HepG2 (cell line): ENCODE measurements around the gene ZIC3. TPM values are rescaled to one million over a fixed set of nuclear protein-coding genes. Genes with fewer than 3 reads are reported as not detected.

Source experiments
- ATAC-seq: fragments of 200-7000 bp; cut with Tn5 transposase; 3 replicates; pipeline ENCODE4 v1.9.1; 2020; ENCODE audit warnings: mild to moderate bottlenecking, moderate library complexity
- BruUV-seq: library from RNA; stranded (reverse); fragments of 400-500 nt; replicated peaks from 2 replicates; lab custom pipeline; 2021; lab: Mats Ljungman, UMichigan
- CTCF ChIA-PET: fragments of 300-600 bp; formaldehyde crosslinking; extraction: SDS; loops from one replicate; lab custom pipeline; 2021; ENCODE audit warnings: low total read pairs, inconsistent platforms, low intra/inter-chr PET ratio; lab: Yijun Ruan, JAX
- POLR2A ChIA-PET: fragments of 350-600 bp; sonication (Branson Sonifier 250); formaldehyde crosslinking; loops from one replicate; lab custom pipeline; 2020; ENCODE audit warnings: antibody characterized with exemption, inconsistent platforms; lab: Yijun Ruan, JAX
- DNase-seq: peaks from one replicate; pipeline ENCODE4 v3.0.0-alpha.2; 2015; ENCODE audit warnings: low spot score
- FAIRE-seq: peaks from 3 replicates; lab custom pipeline; 2011; peaks lifted over from hg19 to GRCh38; lab: Jason Lieb, UNC
- H2AFZ ChIP-seq: one replicate; pipeline ENCODE4 v1.6.1; 2011; ENCODE audit warnings: low read length, inconsistent platforms
- H3K27ac ChIP-seq: fragments of 300-600 bp; 3 replicates; pipeline ENCODE4 v1.8.0; 2011; ENCODE audit warnings: mixed run types, mild to moderate bottlenecking, mixed read lengths, low read length, inconsistent platforms; ENCODE audit not compliant: insufficient read depth; ENCODE audit errors: extremely low read length
- H3K27me3 ChIP-seq, 2 experiments: fragments of 200-600 bp in 1 of 2; 2 replicates in 1 of 2; 3 replicates in 1 of 2; pipeline versions ENCODE4 v1.6.0 to v1.8.0; 2011; ENCODE audit warnings: low read length in 2 of 2, mild to moderate bottlenecking in 2 of 2, moderate library complexity in 2 of 2, inconsistent platforms in 1 of 2; ENCODE audit not compliant: insufficient read depth in 2 of 2, control insufficient read depth in 1 of 2
- H3K36me3 ChIP-seq, 2 experiments: fragments of 200-600 bp in 1 of 2; replicated peaks in 1 of 2; 2 replicates in 1 of 2; 3 replicates in 1 of 2; pipeline versions ENCODE4 v1.5.1 to v1.8.0; 2011; ENCODE audit warnings: low read length in 2 of 2, inconsistent platforms in 1 of 2; ENCODE audit not compliant: insufficient read depth in 2 of 2, control insufficient read depth in 1 of 2
- H3K4me1 ChIP-seq: 2 replicates; pipeline ENCODE4 v1.5.1; 2012; ENCODE audit warnings: low read length, inconsistent platforms; ENCODE audit not compliant: insufficient read depth
- H3K4me2 ChIP-seq: 2 replicates; pipeline ENCODE4 v1.6.0; 2011; ENCODE audit warnings: low read depth, low read length, inconsistent platforms
- H3K4me3 ChIP-seq, 3 experiments: fragments of 200-600 bp in 1 of 3; sonication (generic), shearing (Covaris generic) in 1 of 3; replicated peaks in 1 of 3; 2 replicates each; pipeline ENCODE4 v1.5.1; 2011 to 2016; ENCODE audit warnings: low read length in 3 of 3, inconsistent platforms in 2 of 3, low read depth in 2 of 3, mild to moderate bottlenecking in 2 of 3, control low read depth in 1 of 3, mixed read lengths in 1 of 3; ENCODE audit not compliant: insufficient read depth in 1 of 3
- H3K79me2 ChIP-seq: one replicate; pipeline ENCODE4 v1.6.1; 2011; ENCODE audit warnings: low read length, inconsistent platforms; ENCODE audit not compliant: insufficient read depth
- H3K9ac ChIP-seq: 2 replicates; pipeline ENCODE4 v1.6.0; 2011; ENCODE audit warnings: mild to moderate bottlenecking, low read depth, low read length, inconsistent platforms; ENCODE audit not compliant: insufficient read depth
- H3K9me3 ChIP-seq: 2 replicates; pipeline ENCODE4 v1.5.1; 2012; ENCODE audit warnings: mild to moderate bottlenecking, low read length
- H4K20me1 ChIP-seq: 2 replicates; pipeline ENCODE4 v1.6.0; 2011; ENCODE audit warnings: inconsistent platforms, mild to moderate bottlenecking, low read length, moderate library complexity; ENCODE audit not compliant: insufficient read depth
- BATF2 ChIP-seq: sonication (generic); formaldehyde crosslinking; IDR thresholded peaks from 2 replicates; pipeline ENCODE4 v1.8.0; 2022; ENCODE audit warnings: mild to moderate bottlenecking, missing genetic modification reagents, moderate library complexity
- FOXP1 ChIP-seq, 2 experiments: fragments of 450-650 bp in 1 of 2; IDR thresholded peaks; 2 replicates each; pipeline ENCODE4 v1.6.1; 2017 to 2018; ENCODE audit warnings: antibody characterized with exemption in 1 of 2
- GABPB1 ChIP-seq: IDR thresholded peaks from 2 replicates; pipeline ENCODE4 v1.6.1; 2016; ENCODE audit warnings: mild to moderate bottlenecking, missing genetic modification reagents, moderate library complexity, missing compliant biosample characterization
- GATA4 ChIP-seq: sonication (generic); IDR thresholded peaks from 2 replicates; pipeline ENCODE4 v1.6.1; 2016; ENCODE audit warnings: antibody characterized with exemption, low read depth, borderline replicate concordance
- GATAD2A ChIP-seq: IDR thresholded peaks from 2 replicates; pipeline ENCODE4 v1.6.1; 2016
- HCFC1 ChIP-seq: fragments of 150-350 bp; IDR thresholded peaks from 2 replicates; pipeline ENCODE4 v1.6.1; 2014; ENCODE audit warnings: low read depth, low read length
- HOXA5 ChIP-seq: sonication (generic); formaldehyde crosslinking; IDR thresholded peaks from 2 replicates; pipeline ENCODE4 v1.4.0; 2020; ENCODE audit warnings: missing genetic modification reagents
- JUN ChIP-seq: sonication (generic); formaldehyde crosslinking; IDR thresholded peaks from 2 replicates; pipeline ENCODE4 v1.4.0; 2020; ENCODE audit warnings: mild to moderate bottlenecking, missing genetic modification reagents
- KLF6 ChIP-seq: IDR thresholded peaks from 2 replicates; pipeline ENCODE4 v1.8.0; 2016; ENCODE audit warnings: missing biosample characterization, missing genetic modification reagents
- RAD51 ChIP-seq: fragments of 450-650 bp; IDR thresholded peaks from 2 replicates; pipeline ENCODE4 v1.6.1; 2016; ENCODE audit warnings: borderline replicate concordance
- RBM39 ChIP-seq: fragments of 200-400 bp; formaldehyde crosslinking; IDR thresholded peaks from one replicate; pipeline ENCODE4 v1.6.1; 2018; ENCODE audit warnings: antibody characterized with exemption, mild to moderate bottlenecking, low read depth, low read length; ENCODE audit not compliant: poor library complexity, severe bottlenecking
- SCMH1 ChIP-seq: sonication (generic); formaldehyde crosslinking; IDR thresholded peaks from 2 replicates; pipeline ENCODE4 v1.9.0; 2021; ENCODE audit warnings: missing genetic modification reagents, mild to moderate bottlenecking, borderline replicate concordance
- SMC3 ChIP-seq: IDR thresholded peaks from 2 replicates; pipeline ENCODE4 v1.6.1; 2011; ENCODE audit warnings: low read length, improper control_type of control experiment
- YEATS4 ChIP-seq: sonication (generic); formaldehyde crosslinking; IDR thresholded peaks from 2 replicates; pipeline ENCODE4 v1.4.0; 2020; ENCODE audit warnings: missing genetic modification reagents, borderline replicate concordance
- ZC3H13 ChIP-seq: sonication (generic); formaldehyde crosslinking; IDR thresholded peaks from 2 replicates; pipeline ENCODE4 v1.8.1; 2023; ENCODE audit warnings: mild to moderate bottlenecking, missing genetic modification reagents, moderate library complexity
- ZNF33B ChIP-seq: sonication (generic); formaldehyde crosslinking; IDR thresholded peaks from 2 replicates; pipeline ENCODE4 v1.5.1; 2020; ENCODE audit warnings: mild to moderate bottlenecking, missing genetic modification reagents
- ZNF790 ChIP-seq: sonication (generic); formaldehyde crosslinking; IDR thresholded peaks from 2 replicates; pipeline ENCODE4 v1.8.0; 2022; ENCODE audit warnings: missing genetic modification reagents, mild to moderate bottlenecking, borderline replicate concordance
- ZNF883 ChIP-seq: sonication (generic); formaldehyde crosslinking; IDR thresholded peaks from 2 replicates; pipeline ENCODE4 v1.5.1; 2020; ENCODE audit warnings: mild to moderate bottlenecking, missing genetic modification reagents; ENCODE audit errors: not compliant biosample characterization
- WGBS: methylation state at CpG from one replicate; pipeline ENCODE4 v1.1.6; 2017; ENCODE audit warnings: low lambda C conversion rate; 5-methylcytosine and 5-hydroxymethylcytosine counted together
- in situ Hi-C: cut with HindIII; loops from 2 replicates; pipeline ENCODE4 v1.10.0; 2017; ENCODE audit warnings: low pct_unique_long_range_greater_than_20kb; ENCODE audit not compliant: extremely low pct_ligation_motif_present
- intact Hi-C: fragments of 100-400 bp; cut with micrococcal nuclease; formaldehyde crosslinking; loops from one replicate; pipeline ENCODE4 v1.10.0; 2022; ENCODE audit not compliant: unreplicated experiment
- polyA plus RNA-seq, 8 experiments: library from polyadenylated mRNA; depleted of rRNA in 3 of 8; stranded (reverse) in 7 of 8; unstranded in 1 of 8; fragments of >200 nt; fragmentation: Illumina TruSeq in 4 of 8; extraction: Trizol in 4 of 8; gene quantifications; 2 replicates each; pipeline versions ENCODE4 v1.2.1 to v1.2.3, GENCODE V29; 2011 to 2016; ENCODE audit warnings: low read depth in 4 of 8, missing spikeins in 1 of 8, mixed read lengths in 1 of 8; ENCODE audit not compliant: insufficient read depth in 1 of 8
- total RNA-seq, 5 experiments: library from RNA; depleted of rRNA; stranded (reverse); fragments of >200 nt; fragmentation: Illumina TruSeq; extraction: Trizol; gene quantifications; 2 replicates each; pipeline ENCODE4 v1.2.3, GENCODE V29; 2016; ENCODE audit warnings: low read depth in 1 of 5
- TF ChIP-seq, protein P1 (sequence below): sonication (generic); formaldehyde crosslinking; IDR thresholded peaks from 2 replicates; pipeline ENCODE4 v1.4.0; 2020; ENCODE audit warnings: missing genetic modification reagents, borderline replicate concordance
- TF ChIP-seq, protein P2 (sequence below): sonication (generic); formaldehyde crosslinking; IDR thresholded peaks from 2 replicates; pipeline ENCODE4 v1.5.0; 2020; ENCODE audit warnings: missing genetic modification reagents

The ZIC3 gene
- total and polyA plus RNA-seq, 2 of the 13 experiments (the other 11 are each of a cell fraction or from before 2014, with no cell fraction given) = not detected

DNA sequence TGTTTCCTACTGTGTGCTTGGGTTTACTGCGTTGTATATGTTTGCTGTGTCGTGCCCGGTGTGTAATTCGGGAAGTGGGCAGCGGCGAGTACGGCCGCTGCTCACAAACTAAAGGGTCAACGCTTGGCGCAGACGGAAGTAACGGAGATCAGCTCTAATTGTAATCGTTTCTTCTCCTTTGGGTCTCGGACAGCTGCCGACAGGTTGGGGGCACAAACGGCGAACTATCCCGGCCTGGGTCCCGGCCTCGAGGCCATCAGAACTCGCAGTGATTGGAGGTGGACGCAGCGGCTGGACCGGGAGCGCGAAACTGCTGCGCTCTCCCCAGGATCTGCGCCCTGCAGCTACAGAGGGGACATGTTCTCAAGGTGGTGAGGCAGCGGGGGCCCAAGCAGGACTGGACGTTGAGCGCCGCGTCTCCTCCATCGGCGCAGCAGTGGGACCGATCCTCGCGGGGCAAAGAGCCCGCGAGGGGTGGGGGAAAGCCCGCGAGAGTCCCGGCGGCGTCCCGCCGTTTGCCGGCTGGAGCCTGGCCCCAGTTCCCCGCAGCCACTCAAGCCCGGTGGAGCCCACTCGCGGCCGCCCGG, 516 bp upstream of the ZIC3 start:
- H3K36me3 ChIP-seq = no peaks in the 10 kb centered on the region
- no peak for TF ChIP-seq GATAD2A
- TF ChIP-seq KLF6 (CRISPR knock-in tag) = no peak
- no peak for TF ChIP-seq SCMH1 (CRISPR knock-in tag)
- TF ChIP-seq SMC3 = no peak
- TF ChIP-seq HCFC1 = no peak
- TF ChIP-seq JUN (CRISPR knock-in tag) = no peak
- TF ChIP-seq RAD51 = no peak
- no peak for TF ChIP-seq ZNF883 (CRISPR knock-in tag)
- no peak for TF ChIP-seq FOXP1 (IDR thresholded peaks at IDR 0.05)
- TF ChIP-seq FOXP1 (CRISPR knock-in tag; IDR thresholded peaks at IDR 0.05) = no peak
- no peak for TF ChIP-seq HOXA5 (CRISPR knock-in tag)
- TF ChIP-seq ZC3H13 = no peak
- no peak for TF ChIP-seq YEATS4 (CRISPR knock-in tag)
- no peak for TF ChIP-seq RBM39
- TF ChIP-seq, protein P1, sequence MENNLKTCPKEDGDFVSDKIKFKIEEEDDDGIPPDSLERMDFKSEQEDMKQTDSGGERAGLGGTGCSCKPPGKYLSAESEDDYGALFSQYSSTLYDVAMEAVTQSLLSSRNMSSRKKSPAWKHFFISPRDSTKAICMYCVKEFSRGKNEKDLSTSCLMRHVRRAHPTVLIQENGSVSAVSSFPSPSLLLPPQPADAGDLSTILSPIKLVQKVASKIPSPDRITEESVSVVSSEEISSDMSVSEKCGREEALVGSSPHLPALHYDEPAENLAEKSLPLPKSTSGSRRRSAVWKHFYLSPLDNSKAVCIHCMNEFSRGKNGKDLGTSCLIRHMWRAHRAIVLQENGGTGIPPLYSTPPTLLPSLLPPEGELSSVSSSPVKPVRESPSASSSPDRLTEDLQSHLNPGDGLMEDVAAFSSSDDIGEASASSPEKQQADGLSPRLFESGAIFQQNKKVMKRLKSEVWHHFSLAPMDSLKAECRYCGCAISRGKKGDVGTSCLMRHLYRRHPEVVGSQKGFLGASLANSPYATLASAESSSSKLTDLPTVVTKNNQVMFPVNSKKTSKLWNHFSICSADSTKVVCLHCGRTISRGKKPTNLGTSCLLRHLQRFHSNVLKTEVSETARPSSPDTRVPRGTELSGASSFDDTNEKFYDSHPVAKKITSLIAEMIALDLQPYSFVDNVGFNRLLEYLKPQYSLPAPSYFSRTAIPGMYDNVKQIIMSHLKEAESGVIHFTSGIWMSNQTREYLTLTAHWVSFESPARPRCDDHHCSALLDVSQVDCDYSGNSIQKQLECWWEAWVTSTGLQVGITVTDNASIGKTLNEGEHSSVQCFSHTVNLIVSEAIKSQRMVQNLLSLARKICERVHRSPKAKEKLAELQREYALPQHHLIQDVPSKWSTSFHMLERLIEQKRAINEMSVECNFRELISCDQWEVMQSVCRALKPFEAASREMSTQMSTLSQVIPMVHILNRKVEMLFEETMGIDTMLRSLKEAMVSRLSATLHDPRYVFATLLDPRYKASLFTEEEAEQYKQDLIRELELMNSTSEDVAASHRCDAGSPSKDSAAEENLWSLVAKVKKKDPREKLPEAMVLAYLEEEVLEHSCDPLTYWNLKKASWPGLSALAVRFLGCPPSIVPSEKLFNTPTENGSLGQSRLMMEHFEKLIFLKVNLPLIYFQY (CRISPR knock-in tag) = no peak
- no peak for TF ChIP-seq GABPB1
- no peak for TF ChIP-seq BATF2 (CRISPR knock-in tag)
- no peak for TF ChIP-seq ZNF790 (CRISPR knock-in tag)
- no peak for TF ChIP-seq ZNF33B (CRISPR knock-in tag)
- TF ChIP-seq, protein P2, sequence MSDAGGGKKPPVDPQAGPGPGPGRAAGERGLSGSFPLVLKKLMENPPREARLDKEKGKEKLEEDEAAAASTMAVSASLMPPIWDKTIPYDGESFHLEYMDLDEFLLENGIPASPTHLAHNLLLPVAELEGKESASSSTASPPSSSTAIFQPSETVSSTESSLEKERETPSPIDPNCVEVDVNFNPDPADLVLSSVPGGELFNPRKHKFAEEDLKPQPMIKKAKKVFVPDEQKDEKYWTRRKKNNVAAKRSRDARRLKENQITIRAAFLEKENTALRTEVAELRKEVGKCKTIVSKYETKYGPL (CRISPR knock-in tag) = no peak
- no peak for TF ChIP-seq GATA4
- no peaks in the 10 kb centered on the region for H4K20me1 ChIP-seq
- ChIA-PET CTCF (no interaction called here), POLR2A (no interaction called here)
- DNase-seq = no peak
- no peaks in the 10 kb centered on the region for H3K27me3 ChIP-seq
- H2AFZ ChIP-seq = no peak overlapping the region
- no peaks in the 10 kb centered on the region for H3K9me3 ChIP-seq
- H3K27ac ChIP-seq = no peak overlapping the region
- ATAC-seq = no peak
- H3K4me1 ChIP-seq = no peaks in the 10 kb centered on the region
- BruUV-seq = no TSS peak
- FAIRE-seq = no peak
- H3K4me2 ChIP-seq = no peak overlapping the region
- in situ Hi-C loops = no loop called here
- intact Hi-C loops = no loop called here
- no peaks in the 10 kb centered on the region for H3K79me2 ChIP-seq
- WGBS = 69% methylated on average over 16 of the region's 54 CpGs
- H3K4me3 ChIP-seq = no peak overlapping the region
- H3K9ac ChIP-seq = no peak overlapping the region
